Stimulated activated CD4-positive, alpha-beta T cell treated with anti-CD3 and anti-CD28 coated beads, Interleukin-2, amount 100 ng/mL, for 48 hours (primary cell): ENCODE measurements around the gene ACTN4.

Experiments used
- DNase-seq, 2 donors: peaks; one replicate each; pipeline ENCODE4 v3.0.0-alpha.2; 2020

ACTN4 gene

DNA sequence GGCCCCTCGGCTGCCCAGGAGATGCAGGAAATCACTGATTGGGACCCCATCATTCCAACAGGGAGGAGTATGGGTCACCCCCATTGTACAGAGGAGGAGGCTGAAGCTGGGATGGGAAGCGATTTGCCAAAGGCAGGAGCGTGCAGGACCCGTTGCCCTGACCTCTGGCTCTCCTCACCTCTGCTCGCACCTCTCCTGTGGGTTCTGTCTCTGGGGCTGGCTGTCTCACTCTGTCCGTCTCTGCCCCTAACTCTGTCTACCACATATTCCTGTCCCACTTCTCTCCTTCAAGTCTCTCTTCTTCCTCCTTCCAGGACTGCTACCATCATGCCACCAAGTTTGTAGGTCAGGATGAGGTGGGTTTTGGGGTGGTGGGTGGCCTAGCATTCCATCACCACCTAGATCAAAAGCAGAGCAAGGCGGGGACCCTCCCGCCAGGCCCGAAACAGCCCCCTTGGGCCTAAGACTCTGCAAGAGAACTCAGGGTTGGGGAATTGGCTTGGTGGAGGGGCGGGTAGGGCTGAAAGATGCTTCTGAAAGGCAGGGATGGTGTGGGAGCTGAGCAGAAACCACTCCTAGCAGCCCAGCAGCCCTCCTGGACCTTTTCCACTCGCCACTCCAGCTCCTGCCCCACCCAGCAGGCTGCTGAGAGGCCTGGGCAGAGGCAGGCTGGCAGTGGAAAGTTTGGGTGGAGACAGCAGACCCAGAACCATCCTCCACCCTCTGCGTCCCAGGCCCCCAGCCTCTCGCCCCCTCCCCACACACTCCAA, 126.9 kb downstream of the ACTN4 start:
- DNase-seq, result no peak

- DNase-seq, result no peak
Measured at GRCh38 chr19:38778733-38779132, 131.3 kb downstream of the ACTN4 start.

DNA sequence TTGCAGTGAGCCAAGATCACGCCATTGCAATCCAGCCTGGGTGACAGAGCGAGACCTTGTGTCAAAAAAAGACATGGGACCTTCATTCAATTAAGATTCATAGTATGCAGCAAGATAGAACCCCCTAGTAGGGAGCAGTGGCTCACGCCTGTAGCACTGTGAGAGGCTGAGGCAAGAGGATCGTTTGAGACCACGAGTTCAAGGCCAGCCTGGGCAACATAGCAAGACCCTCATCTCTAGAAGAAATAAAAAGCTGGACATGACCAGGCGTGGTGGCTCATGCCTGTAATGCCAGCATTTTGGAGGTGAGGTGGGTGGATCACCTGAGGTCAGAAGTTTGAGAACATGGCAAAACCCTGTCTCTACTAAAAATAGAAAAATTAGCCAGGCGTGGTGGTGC, 133.0 kb downstream of the ACTN4 start:
- no peak for DNase-seq

- DNase-seq, result no peak
Measured at GRCh38 chr19:38781058-38781457, 133.6 kb downstream of the ACTN4 start.
